Measurements from ENCODE around the gene OR1F1. TPM values are rescaled to one million over a fixed set of nuclear protein-coding genes. Genes with fewer than 3 reads are reported as not detected.
A peak's percentile ranks its signal among the peaks of the same experiment; 100 is the strongest.

OR1F1 gene
- polyA plus RNA-seq, 1 of the 3 experiments (the other 2 are of a cell fraction), result 0.71 TPM

- ChIA-PET POLR2A (interaction anchor here (0.6 to 2.2 kb wide), 5 partner anchors 16 to 133 kb away, joined by 3 to 18 read pairs (median 5); partner anchors contain the start of genes ZNF213 and ZNF263), CTCF (interaction anchor here (0.6 to 5.7 kb wide), 17 partner anchors 10 to 307 kb away, joined by 3 to 62 read pairs (median 5); partner anchors contain the start of genes CLDN6 and ZNF213)
- no peaks in the 10 kb centered on the region for H3K36me3 ChIP-seq (replicated peaks in 1 of 2; ENCODE audit: control insufficient read depth in 1 of 2, insufficient read depth in 2 of 2, low read length in 1 of 2)
- no peaks in the 10 kb centered on the region for H3K9me2 ChIP-seq
- no peaks in the 10 kb centered on the region for H3K79me2 ChIP-seq (ENCODE audit: insufficient read depth)
- DNase-seq, result peak; percentile 98
- peak overlapping the region; percentile 81 for H3K9ac ChIP-seq
- H3K4me2 ChIP-seq, result peak overlapping the region; percentile 83
- H3F3A ChIP-seq (replicated peaks; ENCODE audit: insufficient read depth), result peaks cover 41% of the 10 kb centered on the region
- peak overlapping the region; percentile 66 to 73 for H3K27ac ChIP-seq (ENCODE audit: low read depth in 2 of 2, low read length in 1 of 2)
- H3K9me3 ChIP-seq, result no peaks in the 10 kb centered on the region
- H3K4me1 ChIP-seq (ENCODE audit: control insufficient read depth in 1 of 2, insufficient read depth in 2 of 2, low read depth in 1 of 2, low read length in 1 of 2), result peaks cover 0 to 13% of the 10 kb centered on the region in 2 experiments; a peak in 1 of 4 replicates
- H2AFZ ChIP-seq (ENCODE audit: low read depth), result peak overlapping the region; percentile 87
- peaks cover 3% of the 10 kb centered on the region; the same call in 1 of the 2 replicates for H4K20me1 ChIP-seq (ENCODE audit: insufficient read depth)
- H3K27me3 ChIP-seq (ENCODE audit: insufficient read depth), result no peaks in the 10 kb centered on the region
- peak overlapping the region; percentile 78 to 91 for H3K4me3 ChIP-seq (ENCODE audit: low read depth in 2 of 2, low read length in 1 of 2)
- 2% methylated on average over 37 of the region's 62 CpGs for WGBS (ENCODE audit: low lambda C conversion rate)
- TF ChIP-seq, protein P1, sequence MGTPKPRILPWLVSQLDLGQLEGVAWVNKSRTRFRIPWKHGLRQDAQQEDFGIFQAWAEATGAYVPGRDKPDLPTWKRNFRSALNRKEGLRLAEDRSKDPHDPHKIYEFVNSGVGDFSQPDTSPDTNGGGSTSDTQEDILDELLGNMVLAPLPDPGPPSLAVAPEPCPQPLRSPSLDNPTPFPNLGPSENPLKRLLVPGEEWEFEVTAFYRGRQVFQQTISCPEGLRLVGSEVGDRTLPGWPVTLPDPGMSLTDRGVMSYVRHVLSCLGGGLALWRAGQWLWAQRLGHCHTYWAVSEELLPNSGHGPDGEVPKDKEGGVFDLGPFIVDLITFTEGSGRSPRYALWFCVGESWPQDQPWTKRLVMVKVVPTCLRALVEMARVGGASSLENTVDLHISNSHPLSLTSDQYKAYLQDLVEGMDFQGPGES (IDR thresholded peaks at IDR 0.05; ENCODE audit: low read depth, low read length), result no peak
- peak; percentile 72 for TF ChIP-seq NRF1 (IDR thresholded peaks at IDR 0.05; ENCODE audit: low read depth, low read length)
- no peak for TF ChIP-seq JUND (IDR thresholded peaks at IDR 0.05)
- TF ChIP-seq POLR2AphosphoS5 (IDR thresholded peaks at IDR 0.05; ENCODE audit: low read depth, low read length), result peak; percentile 19; the same call in 1 of the 2 replicates
- peak; percentile 63 for TF ChIP-seq CHD2 (IDR thresholded peaks at IDR 0.05; ENCODE audit: low read length, partially characterized antibody)
- TF ChIP-seq, protein P2, sequence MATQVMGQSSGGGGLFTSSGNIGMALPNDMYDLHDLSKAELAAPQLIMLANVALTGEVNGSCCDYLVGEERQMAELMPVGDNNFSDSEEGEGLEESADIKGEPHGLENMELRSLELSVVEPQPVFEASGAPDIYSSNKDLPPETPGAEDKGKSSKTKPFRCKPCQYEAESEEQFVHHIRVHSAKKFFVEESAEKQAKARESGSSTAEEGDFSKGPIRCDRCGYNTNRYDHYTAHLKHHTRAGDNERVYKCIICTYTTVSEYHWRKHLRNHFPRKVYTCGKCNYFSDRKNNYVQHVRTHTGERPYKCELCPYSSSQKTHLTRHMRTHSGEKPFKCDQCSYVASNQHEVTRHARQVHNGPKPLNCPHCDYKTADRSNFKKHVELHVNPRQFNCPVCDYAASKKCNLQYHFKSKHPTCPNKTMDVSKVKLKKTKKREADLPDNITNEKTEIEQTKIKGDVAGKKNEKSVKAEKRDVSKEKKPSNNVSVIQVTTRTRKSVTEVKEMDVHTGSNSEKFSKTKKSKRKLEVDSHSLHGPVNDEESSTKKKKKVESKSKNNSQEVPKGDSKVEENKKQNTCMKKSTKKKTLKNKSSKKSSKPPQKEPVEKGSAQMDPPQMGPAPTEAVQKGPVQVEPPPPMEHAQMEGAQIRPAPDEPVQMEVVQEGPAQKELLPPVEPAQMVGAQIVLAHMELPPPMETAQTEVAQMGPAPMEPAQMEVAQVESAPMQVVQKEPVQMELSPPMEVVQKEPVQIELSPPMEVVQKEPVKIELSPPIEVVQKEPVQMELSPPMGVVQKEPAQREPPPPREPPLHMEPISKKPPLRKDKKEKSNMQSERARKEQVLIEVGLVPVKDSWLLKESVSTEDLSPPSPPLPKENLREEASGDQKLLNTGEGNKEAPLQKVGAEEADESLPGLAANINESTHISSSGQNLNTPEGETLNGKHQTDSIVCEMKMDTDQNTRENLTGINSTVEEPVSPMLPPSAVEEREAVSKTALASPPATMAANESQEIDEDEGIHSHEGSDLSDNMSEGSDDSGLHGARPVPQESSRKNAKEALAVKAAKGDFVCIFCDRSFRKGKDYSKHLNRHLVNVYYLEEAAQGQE (IDR thresholded peaks at IDR 0.05; ENCODE audit: low read depth, low read length), result 0 out of 2 replicates have a peak, but pooled peaks have one; percentile 13
- TF ChIP-seq MXI1 (IDR thresholded peaks at IDR 0.05; ENCODE audit: low read depth, low read length), result 0 out of 2 replicates have a peak, but pooled peaks have one; percentile 17
- peak; percentile 36; the same call in 1 of the 2 replicates for TF ChIP-seq RCOR1 (IDR thresholded peaks at IDR 0.05; ENCODE audit: low read length)
- TF ChIP-seq TCF12 (IDR thresholded peaks at IDR 0.05), result 0 out of 2 replicates have a peak, but pooled peaks have one; percentile 37
- TF ChIP-seq USF1 (IDR thresholded peaks at IDR 0.05; ENCODE audit: borderline replicate concordance, low read depth), result peak; percentile 13; the same call in 1 of the 2 replicates
- no peak for TF ChIP-seq MEF2A (IDR thresholded peaks at IDR 0.05; ENCODE audit: borderline replicate concordance, low read depth)
- peak; percentile 78; the same call in 1 of the 2 replicates for TF ChIP-seq SIN3A (IDR thresholded peaks at IDR 0.05; ENCODE audit: borderline replicate concordance, low read depth, low read length)
- TF ChIP-seq TAF1 (IDR thresholded peaks at IDR 0.05; ENCODE audit: borderline replicate concordance, low read depth, low read length), result 0 out of 2 replicates have a peak, but pooled peaks have one; percentile 10
- TF ChIP-seq RAD21 (IDR thresholded peaks at IDR 0.05; ENCODE audit: low read length), result no peak
- peak; percentile 63; the same call in 1 of the 2 replicates for TF ChIP-seq FOSL2 (IDR thresholded peaks at IDR 0.05; ENCODE audit: borderline replicate concordance, low read depth)
- no peak for TF ChIP-seq RFX5 (IDR thresholded peaks at IDR 0.05; ENCODE audit: low read length)
- no peak for TF ChIP-seq NFIC (IDR thresholded peaks at IDR 0.05; ENCODE audit: borderline replicate concordance)
- TF ChIP-seq FOXJ3 (CRISPR knock-in tag; IDR thresholded peaks at IDR 0.05), result peak; percentile 39; the same call in 1 of the 2 replicates
- no peak for TF ChIP-seq GABPA (IDR thresholded peaks at IDR 0.05; ENCODE audit: low read depth)
- no peak for TF ChIP-seq USF2 (IDR thresholded peaks at IDR 0.05; ENCODE audit: borderline replicate concordance, low read depth, low read length)
- TF ChIP-seq, protein P3, sequence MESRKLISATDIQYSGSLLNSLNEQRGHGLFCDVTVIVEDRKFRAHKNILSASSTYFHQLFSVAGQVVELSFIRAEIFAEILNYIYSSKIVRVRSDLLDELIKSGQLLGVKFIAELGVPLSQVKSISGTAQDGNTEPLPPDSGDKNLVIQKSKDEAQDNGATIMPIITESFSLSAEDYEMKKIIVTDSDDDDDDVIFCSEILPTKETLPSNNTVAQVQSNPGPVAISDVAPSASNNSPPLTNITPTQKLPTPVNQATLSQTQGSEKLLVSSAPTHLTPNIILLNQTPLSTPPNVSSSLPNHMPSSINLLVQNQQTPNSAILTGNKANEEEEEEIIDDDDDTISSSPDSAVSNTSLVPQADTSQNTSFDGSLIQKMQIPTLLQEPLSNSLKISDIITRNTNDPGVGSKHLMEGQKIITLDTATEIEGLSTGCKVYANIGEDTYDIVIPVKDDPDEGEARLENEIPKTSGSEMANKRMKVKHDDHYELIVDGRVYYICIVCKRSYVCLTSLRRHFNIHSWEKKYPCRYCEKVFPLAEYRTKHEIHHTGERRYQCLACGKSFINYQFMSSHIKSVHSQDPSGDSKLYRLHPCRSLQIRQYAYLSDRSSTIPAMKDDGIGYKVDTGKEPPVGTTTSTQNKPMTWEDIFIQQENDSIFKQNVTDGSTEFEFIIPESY (IDR thresholded peaks at IDR 0.05; ENCODE audit: borderline replicate concordance, low read depth), result no peak; the same call in 1 of the 2 replicates
- peak; percentile 16; the same call in 1 of the 2 replicates for TF ChIP-seq GATA2 (CRISPR knock-in tag; IDR thresholded peaks at IDR 0.05)
Observed at GRCh38 chr16:3150346-3151218, 37.4 kb upstream of the OR1F1 start.
